ENCODE measurements around the gene ZFP92. TPM values are rescaled to one million over a fixed set of nuclear protein-coding genes. Genes with fewer than 3 reads are reported as not detected.
A peak's percentile ranks its signal among the peaks of the same experiment; 100 is the strongest.

Gene ZFP92
- total RNA-seq, 6 donors from 2014 or later = 2.7 to 5.1 (median 3.7) TPM

DNA sequence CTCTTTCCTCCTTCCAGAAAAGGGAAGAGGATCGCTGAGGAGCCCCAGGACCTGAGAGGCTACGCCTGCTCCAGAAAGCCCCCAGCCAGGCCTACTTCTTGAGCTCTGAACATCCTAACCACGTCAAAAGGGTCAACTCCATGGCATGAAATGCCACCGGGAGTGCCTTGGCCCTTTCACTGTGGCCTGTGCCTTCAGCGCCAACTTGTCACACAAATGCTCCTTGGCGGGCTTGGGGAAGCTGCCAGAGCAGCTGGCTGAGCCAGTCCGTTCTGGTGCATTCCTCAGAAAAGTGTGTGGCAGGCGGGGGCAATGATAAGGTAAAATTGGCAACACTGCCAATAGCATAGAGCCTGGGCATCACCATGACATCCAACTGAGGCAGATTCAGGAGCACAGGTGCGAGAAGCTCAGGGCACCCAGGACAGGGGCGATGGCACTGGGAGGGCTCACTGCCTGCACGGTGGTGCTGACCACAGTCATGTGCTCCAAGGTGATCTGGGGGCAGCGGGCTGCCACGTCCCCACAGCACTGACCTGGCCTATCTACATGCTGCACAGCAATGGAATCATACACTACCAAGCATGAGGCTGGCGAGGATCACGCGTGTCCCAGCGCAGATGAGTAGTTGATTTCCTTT is 46.7 kb downstream of the ZFP92 start:
- H3K27me3 ChIP-seq = peaks cover 0 to 6% (median 0%) of the 10 kb centered on the region in 4 donors

GRCh38 chrX:153458476-153458875 is 47.2 kb downstream of the ZFP92 start:
- Histone ChIP-seq H3K4me3 (no peak overlapping the region), H3K9me3 (no peaks in the 10 kb centered on the region), H3K36me3 (peaks cover 0 to 36% (median 14%) of the 10 kb centered on the region in 4 donors), H3K4me1 (no peaks in the 10 kb centered on the region), H3K27me3 (peaks cover 0 to 6% (median 0%) of the 10 kb centered on the region in 4 donors), H3K27ac (no peak overlapping the region)
- DNase-seq (no peak), ATAC-seq (ENCODE audit: low FRiP score in 2 of 2) (no peak)
- 80 to 83% methylated on average over 4 of the region's 4 CpGs for WGBS, 2 donors
- TF ChIP-seq EP300 (IDR thresholded peaks at IDR 0.05) (no peak), POLR2AphosphoS5 (IDR thresholded peaks at IDR 0.05) (no peak), POLR2A (IDR thresholded peaks at IDR 0.05) (no peak)
- TF ChIP-seq, protein P1, sequence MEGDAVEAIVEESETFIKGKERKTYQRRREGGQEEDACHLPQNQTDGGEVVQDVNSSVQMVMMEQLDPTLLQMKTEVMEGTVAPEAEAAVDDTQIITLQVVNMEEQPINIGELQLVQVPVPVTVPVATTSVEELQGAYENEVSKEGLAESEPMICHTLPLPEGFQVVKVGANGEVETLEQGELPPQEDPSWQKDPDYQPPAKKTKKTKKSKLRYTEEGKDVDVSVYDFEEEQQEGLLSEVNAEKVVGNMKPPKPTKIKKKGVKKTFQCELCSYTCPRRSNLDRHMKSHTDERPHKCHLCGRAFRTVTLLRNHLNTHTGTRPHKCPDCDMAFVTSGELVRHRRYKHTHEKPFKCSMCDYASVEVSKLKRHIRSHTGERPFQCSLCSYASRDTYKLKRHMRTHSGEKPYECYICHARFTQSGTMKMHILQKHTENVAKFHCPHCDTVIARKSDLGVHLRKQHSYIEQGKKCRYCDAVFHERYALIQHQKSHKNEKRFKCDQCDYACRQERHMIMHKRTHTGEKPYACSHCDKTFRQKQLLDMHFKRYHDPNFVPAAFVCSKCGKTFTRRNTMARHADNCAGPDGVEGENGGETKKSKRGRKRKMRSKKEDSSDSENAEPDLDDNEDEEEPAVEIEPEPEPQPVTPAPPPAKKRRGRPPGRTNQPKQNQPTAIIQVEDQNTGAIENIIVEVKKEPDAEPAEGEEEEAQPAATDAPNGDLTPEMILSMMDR (IDR thresholded peaks at IDR 0.05) = no peak

More for the DNA sequence above, 46.7 kb downstream of the ZFP92 start:
- Histone ChIP-seq H3K27ac (no peak overlapping the region), H3K4me3 (no peak overlapping the region), H3K36me3 (peaks cover 0 to 36% (median 14%) of the 10 kb centered on the region in 4 donors), H3K4me1 (no peaks in the 10 kb centered on the region), H3K9me3 (no peaks in the 10 kb centered on the region)
- 82 to 84% methylated on average over 7 to 17 of the region's 17 CpGs for WGBS, 2 donors
- TF ChIP-seq POLR2AphosphoS5 (IDR thresholded peaks at IDR 0.05) (no peak), EP300 (IDR thresholded peaks at IDR 0.05) (no peak)
- ATAC-seq (ENCODE audit: low FRiP score in 2 of 2) (no peak), DNase-seq (peak in 1 of 2 donors; percentile 32)

GRCh38 chrX:153459986-153460385 is 48.7 kb downstream of the ZFP92 start:
- no peaks in the 10 kb centered on the region for H3K4me1 ChIP-seq
- no peak overlapping the region for H3K4me3 ChIP-seq
- no peak overlapping the region for H3K27ac ChIP-seq
- H3K27me3 ChIP-seq = peaks cover 0 to 6% (median 0%) of the 10 kb centered on the region in 4 donors
- WGBS, 2 donors = 92 to 95% methylated on average over 3 to 4 of the region's 4 CpGs
- H3K36me3 ChIP-seq = peaks cover 0 to 25% (median 10%) of the 10 kb centered on the region in 4 donors
- ATAC-seq (ENCODE audit: low FRiP score in 2 of 2) (no peak), DNase-seq (no peak)
- TF ChIP-seq POLR2A (IDR thresholded peaks at IDR 0.05) (no peak), EP300 (IDR thresholded peaks at IDR 0.05) (no peak), POLR2AphosphoS5 (IDR thresholded peaks at IDR 0.05) (no peak)
- TF ChIP-seq, protein P1 (IDR thresholded peaks at IDR 0.05) = no peak
- no peaks in the 10 kb centered on the region for H3K9me3 ChIP-seq

- H3K4me3 ChIP-seq = no peak overlapping the region
- no peak overlapping the region for H3K27ac ChIP-seq
- H3K4me1 ChIP-seq = no peaks in the 10 kb centered on the region
- no peaks in the 10 kb centered on the region for H3K9me3 ChIP-seq
- no peak for TF ChIP-seq POLR2A (IDR thresholded peaks at IDR 0.05)
- TF ChIP-seq, protein P1 (IDR thresholded peaks at IDR 0.05) = peak in 5 of 6 experiments; percentile 17 to 51 (median 38)
- peaks cover 0 to 16% (median 7%) of the 10 kb centered on the region in 4 donors for H3K36me3 ChIP-seq
- H3K27me3 ChIP-seq = peaks cover 0 to 6% (median 0%) of the 10 kb centered on the region in 4 donors
- no peak for DNase-seq
- ATAC-seq (ENCODE audit: low FRiP score in 2 of 2) = peak in 1 of 2 donors; percentile 61
- 64% methylated on average over 7 of the region's 7 CpGs for WGBS, 2 donors
Observed at GRCh38 chrX:153460826-153461225, 49.6 kb downstream of the ZFP92 start.

Small RNA genes lying within 50 kb of the gene (small RNA-seq; reads per million reads assigned to genes)
- 0 reads per million in 4 donors for gene RN7SL667P

Other genes starting within 250 kb of the ZFP92 start
- gene MAGEA1, start 232.2 kb upstream of the ZFP92 start, total RNA-seq = under 1 TPM in 1 of 6 donors, not detected in 5; 0.13 TPM
- not detected for gene PNMA6F, start 89.7 kb upstream of the ZFP92 start, total RNA-seq
- 10 to 100 TPM in 2 of 6 donors, 1 to 10 TPM in 4; 5.9 to 13.8 (median 8.8) TPM for gene ZNF275, start 77.3 kb upstream of the ZFP92 start, total RNA-seq
- gene PNMA6E, start 10.1 kb upstream of the ZFP92 start, total RNA-seq = under 1 TPM in 3 of 6 donors, not detected in 3; 0.09 to 0.44 (median 0.10) TPM
- 1 to 10 TPM in 5 of 6 donors, under 1 TPM in 1; 0.97 to 7.3 (median 2.8) TPM for gene TREX2, start 34.6 kb downstream of the ZFP92 start, total RNA-seq
- gene HAUS7, start 59.1 kb downstream of the ZFP92 start, total RNA-seq = 10 to 100 TPM in 5 of 6 donors, 1 to 10 TPM in 1; 3.7 to 61.8 (median 23.0) TPM
- gene BGN, start 83.5 kb downstream of the ZFP92 start, total RNA-seq = 100 to 1,000 TPM in 3 of 6 donors, 10 to 100 TPM in 3; 13.0 to 251 (median 86.3) TPM
- under 1 TPM in 4 of 6 donors, not detected in 2; 0.10 to 0.55 (median 0.33) TPM for gene ATP2B3, start 106.2 kb downstream of the ZFP92 start, total RNA-seq
- 10 to 100 TPM; 13.4 to 48.2 (median 24.6) TPM for gene CCNQ, start 187.7 kb downstream of the ZFP92 start, total RNA-seq
- gene DUSP9, start 235.7 kb downstream of the ZFP92 start, total RNA-seq = under 1 TPM in 3 of 6 donors, not detected in 3; 0.14 to 0.44 (median 0.27) TPM

All from upper lobe of left lung (tissue), 6 donors.